Loucy (cell line): ENCODE measurements around the gene SLCO4A1.

ENCODE experiments used
- CTCF ChIP-seq: fragments of 200-600 bp; sonication (generic); conservative IDR thresholded peaks from 2 replicates; pipeline ENCODE4 v1.5.1; 2014; ENCODE audit warnings: mild to moderate bottlenecking, antibody characterized with exemption, low read length
- EZH2phosphoT487 ChIP-seq: fragments of 200-600 bp; IDR thresholded peaks from 2 replicates; pipeline ENCODE4 v1.6.1; 2018; ENCODE audit warnings: antibody characterized with exemption, mild to moderate bottlenecking, moderate library complexity, borderline replicate concordance

- TF ChIP-seq CTCF (no peak), EZH2phosphoT487 (no peak)
Observed at GRCh38 chr20:62675877-62676260, 33.6 kb downstream of the SLCO4A1 start.
